Activated B cell treated with CpG ODN at 0.5 μM for 24 hours (primary cell): Measurements from ENCODE around the gene UPF3A. TPM values are rescaled to one million over a fixed set of nuclear protein-coding genes. Genes with fewer than 3 reads are reported as not detected.

Experiments used
- ATAC-seq: fragments of 200-7000 bp; cut with Tn5 transposase; one replicate; pipeline ENCODE4 v1.10.0; 2021; ENCODE audit warnings: low read depth, mild to moderate bottlenecking, moderate library complexity
- CTCF ChIA-PET: fragments of 350-600 bp; sonication (Branson Sonifier 250); formaldehyde crosslinking; loops from one replicate; lab custom pipeline; 2021; ENCODE audit warnings: antibody characterized with exemption; lab: Charles Lee
- POLR2A ChIA-PET: fragments of 350-600 bp; sonication (Branson Sonifier 250); formaldehyde crosslinking; loops from one replicate; lab custom pipeline; 2021; ENCODE audit warnings: antibody characterized with exemption; lab: Charles Lee
- DNase-seq: peaks from one replicate; pipeline ENCODE4 v3.0.0; 2022
- H3K27ac Mint-ChIP-seq: one replicate; pipeline ENCODE4 v1.8.0; 2020; ENCODE audit warnings: mixed read lengths
- H3K27me3 Mint-ChIP-seq: one replicate; pipeline ENCODE4 v1.8.0; 2021; ENCODE audit warnings: mixed read lengths
- H3K36me3 Mint-ChIP-seq: one replicate; pipeline ENCODE4 v1.8.0; 2021; ENCODE audit warnings: low read depth, mixed read lengths
- H3K4me1 Mint-ChIP-seq: one replicate; pipeline ENCODE4 v1.8.0; 2021; ENCODE audit warnings: mixed read lengths
- H3K4me3 Mint-ChIP-seq: one replicate; pipeline ENCODE4 v1.8.0; 2020; ENCODE audit warnings: mild to moderate bottlenecking, mixed read lengths
- H3K9me3 Mint-ChIP-seq: one replicate; pipeline ENCODE4 v1.8.0; 2020; ENCODE audit warnings: mixed read lengths
- CTCF ChIP-seq: fragments of 200-600 bp; IDR thresholded peaks from one replicate; pipeline ENCODE4 v1.8.0; 2022; ENCODE audit warnings: antibody characterized with exemption, mild to moderate bottlenecking
- intact Hi-C: fragments of 100-400 bp; cut with micrococcal nuclease; formaldehyde crosslinking; loops from one replicate; pipeline ENCODE4 v1.15.1; 2024
- total RNA-seq: library from RNA; stranded (reverse); gene quantifications from 2 replicates; pipeline ENCODE4 v1.2.3, GENCODE V29; 2022

The UPF3A gene
- total RNA-seq, 1 donor from 2014 or later, result 83.2 TPM

DNA sequence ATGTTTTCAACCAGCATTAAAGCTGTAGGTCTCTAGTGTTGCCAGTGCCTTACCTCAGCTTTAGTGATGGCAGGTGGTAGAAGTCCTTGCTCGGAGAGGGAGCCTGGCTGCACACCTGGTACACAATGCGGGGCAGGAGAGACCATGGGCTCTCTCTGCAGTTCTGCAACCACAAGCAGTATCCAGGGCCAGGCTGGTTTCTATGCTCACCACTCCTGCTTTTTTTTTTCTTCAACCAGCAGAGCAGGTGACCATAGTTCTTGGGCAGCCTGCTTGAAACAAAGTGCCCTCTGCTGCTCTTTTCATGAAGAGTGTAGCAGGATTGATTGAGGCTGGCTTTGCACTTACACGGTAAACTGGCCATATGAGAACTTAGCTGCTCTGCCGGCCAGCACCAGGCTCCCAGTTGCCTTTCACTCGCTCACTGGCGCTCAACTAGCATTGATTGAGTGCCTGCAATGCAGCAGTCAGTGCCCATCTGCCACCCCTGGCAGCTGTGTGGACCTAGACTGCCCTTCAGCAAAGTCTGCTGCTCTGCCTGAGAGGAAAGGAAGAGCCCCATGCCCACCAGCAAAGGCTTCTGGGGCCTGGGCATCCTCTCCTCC lies 28.5 kb downstream of the UPF3A start:
- Mint-ChIP-seq H3K27ac (no peak overlapping the region), H3K4me3 (no peak overlapping the region), H3K36me3 (peaks cover 21% of the 10 kb centered on the region), H3K4me1 (peaks cover 23% of the 10 kb centered on the region), H3K27me3 (no peaks in the 10 kb centered on the region), H3K9me3 (no peaks in the 10 kb centered on the region)
- intact Hi-C loops, result no loop called here
- no peak for ATAC-seq
- ChIA-PET POLR2A (no interaction called here), CTCF (no interaction called here)
- TF ChIP-seq CTCF, result no peak
- no peak for DNase-seq

- CTCF ChIA-PET, result interaction anchor here (1.7 kb wide), 1 partner anchor 30 kb away, joined by 4 read pairs; the partner anchor contains the start of gene UPF3A
- peaks cover 22% of the 10 kb centered on the region for H3K36me3 Mint-ChIP-seq
- POLR2A ChIA-PET, result interaction anchor here (1.8 kb wide), 1 partner anchor 29 kb away, joined by 6 read pairs; the partner anchor contains the start of gene UPF3A
- no peak overlapping the region for H3K27ac Mint-ChIP-seq
- ATAC-seq (no peak), DNase-seq (no peak)
- H3K4me3 Mint-ChIP-seq, result no peak overlapping the region
- H3K4me1 Mint-ChIP-seq, result peaks cover 30% of the 10 kb centered on the region
- intact Hi-C loops, result no loop called here
- TF ChIP-seq CTCF, result no peak
- no peaks in the 10 kb centered on the region for H3K9me3 Mint-ChIP-seq
- no peaks in the 10 kb centered on the region for H3K27me3 Mint-ChIP-seq
Measured at GRCh38 chr13:114310956-114311355, 29.6 kb downstream of the UPF3A start.

DNA sequence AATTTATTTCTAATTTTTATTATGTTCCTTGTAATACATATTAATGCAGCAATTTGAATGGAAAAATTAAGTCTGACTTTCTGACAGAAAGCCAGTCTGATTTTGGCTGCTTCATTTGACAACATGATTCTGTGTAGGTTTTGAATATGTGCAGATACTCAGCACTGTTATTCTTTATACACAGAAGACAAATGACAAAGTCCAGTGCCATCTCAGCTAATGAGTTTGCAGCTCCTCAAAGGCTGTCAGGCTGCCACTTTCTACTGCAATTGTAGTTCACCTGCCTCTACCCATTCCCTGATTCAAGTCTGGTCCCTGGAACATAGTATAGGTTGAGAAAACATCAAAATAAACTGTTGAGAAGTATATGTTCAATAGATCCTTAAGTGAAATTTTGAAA lies 30.0 kb downstream of the UPF3A start:
- no peak for DNase-seq
- no peaks in the 10 kb centered on the region for H3K9me3 Mint-ChIP-seq
- no peak overlapping the region for H3K4me3 Mint-ChIP-seq
- no peaks in the 10 kb centered on the region for H3K27me3 Mint-ChIP-seq
- intact Hi-C loops, result no loop called here
- POLR2A ChIA-PET, result interaction anchor here (1.8 kb wide), 1 partner anchor 29 kb away, joined by 6 read pairs; the partner anchor contains the start of gene UPF3A
- no peak for ATAC-seq
- peaks cover 30% of the 10 kb centered on the region for H3K4me1 Mint-ChIP-seq
- H3K36me3 Mint-ChIP-seq, result peaks cover 18% of the 10 kb centered on the region
- H3K27ac Mint-ChIP-seq, result peak overlapping the region; percentile 6
- CTCF ChIA-PET, result interaction anchor here (1.7 kb wide), 1 partner anchor 30 kb away, joined by 4 read pairs; the partner anchor contains the start of gene UPF3A
- TF ChIP-seq CTCF, result no peak

DNA sequence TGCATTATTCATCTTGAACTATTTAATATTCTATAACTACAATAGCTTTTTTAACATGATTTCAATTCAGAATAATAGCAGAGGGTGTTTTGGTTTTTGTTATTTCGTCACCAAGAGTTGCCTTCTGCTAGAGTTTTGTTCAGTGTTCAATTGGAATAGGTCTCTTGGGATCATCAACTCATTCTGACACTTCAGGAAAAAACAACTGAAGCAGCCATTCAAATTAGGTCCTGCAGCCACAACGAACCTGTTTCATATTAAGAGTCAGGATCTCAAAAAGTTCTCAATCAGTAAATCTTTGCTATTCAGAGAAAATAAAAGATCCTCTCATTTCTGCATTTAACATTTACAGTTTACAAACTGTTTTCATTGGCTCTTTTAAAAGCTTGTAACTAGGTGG lies 30.5 kb downstream of the UPF3A start:
- no peak overlapping the region for H3K4me3 Mint-ChIP-seq
- H3K36me3 Mint-ChIP-seq, result peaks cover 13% of the 10 kb centered on the region
- no peaks in the 10 kb centered on the region for H3K27me3 Mint-ChIP-seq
- no peaks in the 10 kb centered on the region for H3K9me3 Mint-ChIP-seq
- intact Hi-C loops, result no loop called here
- peaks cover 34% of the 10 kb centered on the region for H3K4me1 Mint-ChIP-seq
- peak overlapping the region; percentile 6 for H3K27ac Mint-ChIP-seq
- ChIA-PET CTCF (interaction anchor here (1.7 kb wide), 1 partner anchor 30 kb away, joined by 4 read pairs; the partner anchor contains the start of gene UPF3A), POLR2A (interaction anchor here (1.8 kb wide), 1 partner anchor 30 kb away, joined by 6 read pairs; the partner anchor contains the start of gene UPF3A)
- no peak for ATAC-seq
- DNase-seq, result no peak
- TF ChIP-seq CTCF, result no peak

DNA sequence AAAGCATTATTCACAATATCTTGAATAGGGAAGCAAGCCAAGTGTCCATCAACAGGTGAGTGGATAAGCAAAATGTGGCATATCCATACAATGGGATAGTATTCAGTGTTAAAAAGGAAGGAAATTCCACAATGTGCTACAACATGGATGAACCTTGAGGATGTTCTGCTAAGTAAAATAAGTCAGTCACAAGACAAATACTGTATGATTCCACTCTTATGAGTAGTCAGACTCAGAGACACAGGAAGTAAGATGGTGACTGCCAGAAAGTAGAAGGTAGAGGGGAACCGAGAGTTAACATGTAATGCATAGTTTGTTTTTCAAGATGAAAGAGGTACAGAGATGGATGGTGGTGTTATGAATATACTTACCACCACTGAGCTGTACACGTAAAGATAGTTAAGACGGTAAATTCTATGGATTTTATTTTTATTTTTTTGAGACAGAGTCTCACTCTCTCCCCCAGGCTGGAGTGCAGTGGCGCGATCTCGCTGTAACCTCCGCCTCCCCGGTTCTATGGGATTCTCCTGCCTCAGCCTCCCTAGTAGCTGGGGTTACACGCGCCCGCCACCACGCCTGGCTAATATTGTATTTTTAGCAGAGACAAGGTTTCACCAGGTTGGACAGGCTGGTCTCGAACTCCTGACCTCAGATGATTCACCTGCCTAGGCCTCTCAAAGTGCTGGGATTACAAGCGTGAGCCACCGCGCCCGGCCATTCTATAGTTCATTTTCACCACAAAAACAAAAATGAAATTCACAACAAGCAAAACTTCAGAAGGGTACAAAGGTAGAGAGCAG lies 31.9 kb downstream of the UPF3A start:
- peaks cover 10% of the 10 kb centered on the region for H3K36me3 Mint-ChIP-seq
- no peaks in the 10 kb centered on the region for H3K9me3 Mint-ChIP-seq
- CTCF ChIA-PET, result no interaction called here
- DNase-seq, result no peak
- ATAC-seq, result peak; percentile 13
- peak overlapping the region; percentile 89 for H3K4me3 Mint-ChIP-seq
- intact Hi-C loops, result no loop called here
- H3K27me3 Mint-ChIP-seq, result no peaks in the 10 kb centered on the region
- H3K4me1 Mint-ChIP-seq, result peaks cover 44% of the 10 kb centered on the region
- POLR2A ChIA-PET, result interaction anchor here (0.6 to 1.7 kb wide), 4 partner anchors 21 to 1104 kb away, joined by 3 to 22 read pairs (median 4); partner anchors contain the start of genes CUL4A and UPF3A
- H3K27ac Mint-ChIP-seq, result peak overlapping the region; percentile 94
- no peak for TF ChIP-seq CTCF
